CD4-positive, alpha-beta T cell (primary cell): ENCODE measurements around the gene TSPAN32. TPM values are rescaled to one million over a fixed set of nuclear protein-coding genes. Genes with fewer than 3 reads are reported as not detected.
A peak's percentile ranks its signal among the peaks of the same experiment; 100 is the strongest.

ENCODE experiments used
- ATAC-seq: fragments of 200-7000 bp; cut with Tn5 transposase; one replicate; pipeline ENCODE4 v1.10.0; 2022; ENCODE audit warnings: mild to moderate bottlenecking; ENCODE audit not compliant: poor library complexity
- CTCF ChIA-PET: fragments of 350-600 bp; sonication (Branson Sonifier 250); formaldehyde crosslinking; loops from one replicate; lab custom pipeline; 2021; ENCODE audit warnings: antibody characterized with exemption, inconsistent platforms; lab: Charles Lee
- POLR2A ChIA-PET: fragments of 350-600 bp; sonication (Branson Sonifier 250); formaldehyde crosslinking; loops from one replicate; lab custom pipeline; 2021; ENCODE audit warnings: antibody characterized with exemption, inconsistent platforms; lab: Charles Lee
- DNase-seq, 14 experiments: peaks; one replicate each; pipeline ENCODE4 v3.0.0-alpha.2; 2013 to 2020; ENCODE audit warnings: mixed read lengths in 2 of 14
- H3K27ac ChIP-seq, 2 donors: one replicate each; pipeline versions ENCODE4 v1.5.1 to v1.7.0; 2013; ENCODE audit warnings: low read length in 2 of 2, low read depth in 1 of 2, mild to moderate bottlenecking in 1 of 2
- H3K27me3 ChIP-seq, 2 experiments: 1 replicate in 1 of 2; 2 replicates in 1 of 2; pipeline versions ENCODE4 v1.6.1 to v1.7.0; 2013; ENCODE audit warnings: low read length in 2 of 2, control low read depth in 1 of 2, mild to moderate bottlenecking in 1 of 2, moderate library complexity in 1 of 2; ENCODE audit not compliant: insufficient read depth in 2 of 2, control insufficient read depth in 1 of 2
- H3K36me3 ChIP-seq: one replicate; pipeline ENCODE4 v1.6.1; 2013; ENCODE audit warnings: low read length, control low read depth; ENCODE audit not compliant: insufficient read depth
- H3K4me1 ChIP-seq: one replicate; pipeline ENCODE4 v1.6.1; 2013; ENCODE audit warnings: low read length, control low read depth; ENCODE audit not compliant: insufficient read depth
- H3K4me3 ChIP-seq: one replicate; pipeline ENCODE4 v1.5.1; 2013; ENCODE audit warnings: mild to moderate bottlenecking, low read length, moderate library complexity
- H3K9me3 ChIP-seq, 2 experiments: 1 replicate in 1 of 2; 2 replicates in 1 of 2; pipeline versions ENCODE4 v1.6.1 to v1.7.0; 2013; ENCODE audit warnings: low read length in 2 of 2, mild to moderate bottlenecking in 2 of 2, control low read depth in 1 of 2, moderate library complexity in 1 of 2; ENCODE audit not compliant: control insufficient read depth in 1 of 2, insufficient read depth in 1 of 2
- H3K27ac Mint-ChIP-seq: one replicate; pipeline ENCODE4 v1.8.0; 2020; ENCODE audit warnings: mixed read lengths
- H3K27me3 Mint-ChIP-seq: one replicate; pipeline ENCODE4 v1.8.0; 2021; ENCODE audit warnings: mixed read lengths
- H3K36me3 Mint-ChIP-seq: one replicate; pipeline ENCODE4 v1.8.0; 2021; ENCODE audit warnings: low read depth, mixed read lengths
- H3K4me1 Mint-ChIP-seq: one replicate; pipeline ENCODE4 v1.8.0; 2021; ENCODE audit warnings: low read depth, mixed read lengths
- H3K4me3 Mint-ChIP-seq: one replicate; pipeline ENCODE4 v1.8.0; 2020; ENCODE audit warnings: mild to moderate bottlenecking, mixed read lengths
- H3K9me3 Mint-ChIP-seq: one replicate; pipeline ENCODE4 v1.8.0; 2020; ENCODE audit warnings: mixed read lengths
- intact Hi-C, 2 experiments: fragments of 100-400 bp; cut with DNase I in 1 of 2; cut with micrococcal nuclease in 1 of 2; formaldehyde crosslinking; loops; one replicate each; pipeline versions ENCODE4 v1.15.1 to v1.9.0; 2023 to 2025; cut with DNase I, micrococcal nuclease
- total RNA-seq, 174 experiments: library from RNA in 2 of 174; stranded (reverse) in 2 of 174; gene quantifications; one replicate each; pipeline ENCODE4 v1.2.3 and lab custom pipeline; 2021 to 2026
- TF ChIP-seq, protein P1 (sequence below): fragments of 200-600 bp; IDR thresholded peaks from one replicate; pipeline ENCODE4 v1.8.0; 2022; ENCODE audit warnings: antibody characterized with exemption, mild to moderate bottlenecking

The TSPAN32 gene
- total RNA-seq, 2 experiments from 2014 or later = 81.8 TPM

DNA sequence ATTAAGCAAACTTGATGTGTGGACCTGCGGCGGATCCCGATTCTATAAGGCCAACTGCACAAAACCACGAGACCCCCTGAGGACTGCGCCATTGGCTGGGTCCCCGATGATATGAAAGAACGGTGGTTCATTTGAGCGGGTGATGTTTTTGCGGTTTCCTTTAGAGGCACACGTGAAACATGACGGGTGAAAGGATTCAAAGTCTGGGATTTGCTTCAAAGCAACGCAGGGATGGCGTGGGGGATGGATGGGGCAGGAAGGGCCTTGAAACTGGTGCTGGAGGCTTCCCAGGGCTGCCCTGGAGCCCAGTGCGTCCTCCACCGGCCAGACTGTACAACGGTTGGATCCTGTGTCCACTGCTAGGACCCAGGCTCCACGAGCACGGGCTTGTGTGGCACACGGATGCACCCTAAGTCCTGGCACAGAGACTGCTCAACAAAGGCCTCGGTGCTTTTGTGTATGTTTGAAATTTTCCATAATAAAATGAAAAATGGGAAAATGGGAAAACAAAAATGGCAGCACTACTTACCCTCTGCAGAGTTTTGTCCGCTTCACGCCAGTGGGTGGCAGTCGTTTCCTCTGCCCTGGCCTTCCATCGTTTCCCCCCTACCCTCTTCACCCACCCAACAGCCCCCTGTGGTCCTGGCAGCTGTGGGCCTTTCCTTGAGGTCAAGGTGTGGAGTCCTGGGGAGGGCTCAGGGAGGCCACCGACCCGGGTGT, 35.1 kb upstream of the TSPAN32 start:
- peaks cover 28% of the 10 kb centered on the region in 2 experiments for H3K27me3 ChIP-seq
- Mint-ChIP-seq H3K9me3 (no peaks in the 10 kb centered on the region), H3K27me3 (peaks cover 31% of the 10 kb centered on the region), H3K4me3 (peak overlapping the region; percentile 66), H3K27ac (no peak overlapping the region), H3K4me1 (peaks cover 19% of the 10 kb centered on the region), H3K36me3 (no peaks in the 10 kb centered on the region)
- H3K9me3 ChIP-seq = peaks cover 0 to 19% of the 10 kb centered on the region in 2 experiments
- ATAC-seq (no peak), DNase-seq (peak in 1 of 14 experiments; percentile 5)
- intact Hi-C loops = no loop called here
- H3K36me3 ChIP-seq = no peaks in the 10 kb centered on the region
- H3K27ac ChIP-seq = no peak overlapping the region
- peaks cover 54% of the 10 kb centered on the region for H3K4me1 ChIP-seq
- ChIA-PET CTCF (no interaction called here), POLR2A (no interaction called here)
- TF ChIP-seq, protein P1, sequence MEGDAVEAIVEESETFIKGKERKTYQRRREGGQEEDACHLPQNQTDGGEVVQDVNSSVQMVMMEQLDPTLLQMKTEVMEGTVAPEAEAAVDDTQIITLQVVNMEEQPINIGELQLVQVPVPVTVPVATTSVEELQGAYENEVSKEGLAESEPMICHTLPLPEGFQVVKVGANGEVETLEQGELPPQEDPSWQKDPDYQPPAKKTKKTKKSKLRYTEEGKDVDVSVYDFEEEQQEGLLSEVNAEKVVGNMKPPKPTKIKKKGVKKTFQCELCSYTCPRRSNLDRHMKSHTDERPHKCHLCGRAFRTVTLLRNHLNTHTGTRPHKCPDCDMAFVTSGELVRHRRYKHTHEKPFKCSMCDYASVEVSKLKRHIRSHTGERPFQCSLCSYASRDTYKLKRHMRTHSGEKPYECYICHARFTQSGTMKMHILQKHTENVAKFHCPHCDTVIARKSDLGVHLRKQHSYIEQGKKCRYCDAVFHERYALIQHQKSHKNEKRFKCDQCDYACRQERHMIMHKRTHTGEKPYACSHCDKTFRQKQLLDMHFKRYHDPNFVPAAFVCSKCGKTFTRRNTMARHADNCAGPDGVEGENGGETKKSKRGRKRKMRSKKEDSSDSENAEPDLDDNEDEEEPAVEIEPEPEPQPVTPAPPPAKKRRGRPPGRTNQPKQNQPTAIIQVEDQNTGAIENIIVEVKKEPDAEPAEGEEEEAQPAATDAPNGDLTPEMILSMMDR = no peak
- no peak overlapping the region for H3K4me3 ChIP-seq

DNA sequence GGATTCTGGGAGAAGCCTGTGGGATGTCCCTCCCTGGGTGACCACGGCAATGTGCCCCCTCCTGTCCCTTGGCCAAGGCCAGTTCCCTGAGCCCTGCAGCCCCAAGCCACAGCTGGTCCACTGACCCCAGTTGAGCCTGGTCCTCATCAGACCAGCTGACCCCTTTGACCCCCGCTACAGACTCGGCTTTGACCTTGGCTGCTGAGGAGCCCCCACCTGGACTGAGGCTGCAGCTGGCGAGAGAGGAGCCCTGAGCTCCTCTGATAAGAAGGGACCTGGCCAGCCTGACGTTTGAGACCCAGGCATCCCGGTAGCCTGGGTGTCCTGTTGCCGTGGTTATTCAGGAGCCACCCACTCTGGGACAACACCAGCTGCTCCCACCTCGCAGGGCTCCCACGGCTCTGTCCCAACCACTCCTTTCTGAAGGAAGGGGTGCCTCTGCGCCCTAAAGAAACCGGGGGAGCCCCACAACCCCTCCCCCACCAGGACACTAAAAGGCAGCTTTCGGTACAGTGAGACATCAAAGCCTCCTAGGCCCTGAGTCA, 34.4 kb upstream of the TSPAN32 start:
- Histone ChIP-seq H3K4me3 (no peak overlapping the region), H3K36me3 (no peaks in the 10 kb centered on the region), H3K27ac (no peak overlapping the region), H3K9me3 (peaks cover 0 to 25% of the 10 kb centered on the region in 2 experiments), H3K27me3 (peaks cover 29 to 34% of the 10 kb centered on the region in 2 experiments), H3K4me1 (peaks cover 54% of the 10 kb centered on the region)
- ChIA-PET POLR2A (no interaction called here), CTCF (no interaction called here)
- Mint-ChIP-seq H3K36me3 (no peaks in the 10 kb centered on the region), H3K27ac (no peak overlapping the region), H3K4me1 (peaks cover 19% of the 10 kb centered on the region), H3K4me3 (peak overlapping the region; percentile 20), H3K27me3 (peaks cover 31% of the 10 kb centered on the region), H3K9me3 (no peaks in the 10 kb centered on the region)
- intact Hi-C loops = no loop called here
- peak in 1 of 14 experiments; percentile 13 for DNase-seq
- TF ChIP-seq, protein P1 = no peak
- no peak for ATAC-seq

DNA sequence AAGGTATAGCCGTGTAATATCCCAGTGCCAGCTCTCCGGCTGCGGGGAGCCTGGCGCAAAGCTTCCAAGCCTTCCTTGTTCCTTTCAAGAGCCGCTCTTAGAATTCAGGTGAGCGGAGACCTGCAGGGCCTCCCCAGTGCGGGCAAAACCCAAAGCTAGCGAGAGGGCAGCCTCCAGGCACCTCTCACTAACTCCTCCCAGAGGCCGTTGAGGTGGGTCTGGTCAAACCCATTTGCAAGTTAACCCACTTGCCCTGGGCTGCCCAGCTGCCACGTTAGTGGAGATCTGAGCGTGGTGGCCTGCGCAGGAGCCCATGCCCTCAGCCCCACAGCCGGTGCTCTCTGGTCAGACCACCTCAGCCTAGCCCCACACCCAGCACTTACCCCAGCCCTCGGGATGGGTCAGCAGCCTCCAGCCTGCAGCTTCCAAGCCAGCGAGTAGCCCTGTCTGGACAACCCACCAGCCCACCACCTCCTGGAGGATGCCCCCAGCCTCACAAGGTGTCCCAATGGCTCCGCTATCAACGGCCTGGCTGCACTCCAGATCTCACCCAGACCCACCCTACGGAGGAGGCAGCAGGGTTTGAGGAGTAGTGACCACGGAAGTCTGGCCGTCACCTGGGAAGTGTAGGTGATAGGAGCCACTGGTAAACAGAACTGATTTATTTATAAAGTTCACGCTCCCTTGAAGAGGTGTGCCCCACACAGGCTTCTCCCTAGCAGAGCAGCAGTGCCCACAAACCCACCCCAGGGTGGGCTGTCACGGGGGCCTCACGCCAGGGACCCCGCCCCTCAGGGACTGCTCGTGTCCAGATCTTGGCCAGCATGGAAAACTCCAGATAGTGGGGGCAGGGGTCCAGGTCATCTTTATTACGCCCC, 33.7 kb upstream of the TSPAN32 start:
- Histone ChIP-seq H3K36me3 (no peaks in the 10 kb centered on the region), H3K27me3 (peaks cover 29 to 35% of the 10 kb centered on the region in 2 experiments), H3K9me3 (peaks cover 0 to 25% of the 10 kb centered on the region in 2 experiments), H3K4me1 (peaks cover 54% of the 10 kb centered on the region), H3K27ac (no peak overlapping the region), H3K4me3 (peak overlapping the region; percentile 12)
- no peaks in the 10 kb centered on the region for H3K36me3 Mint-ChIP-seq
- ChIA-PET POLR2A (no interaction called here), CTCF (no interaction called here)
- DNase-seq (peak in 1 of 14 experiments; percentile 17), ATAC-seq (no peak)
- H3K27me3 Mint-ChIP-seq = peaks cover 34% of the 10 kb centered on the region
- no peak overlapping the region for H3K27ac Mint-ChIP-seq
- intact Hi-C loops = loop anchor here in 1 of 2 experiments (2.0 kb wide), 1 partner anchor 71 kb away; no protein-coding TSS in a partner anchor
- TF ChIP-seq, protein P1 = no peak
- H3K9me3 Mint-ChIP-seq = no peaks in the 10 kb centered on the region
- H3K4me1 Mint-ChIP-seq = peaks cover 19% of the 10 kb centered on the region
- H3K4me3 Mint-ChIP-seq = peak overlapping the region; percentile 57
